GM19463 (cell line): ENCODE results near the gene OLIG1.

Experiments
- ATAC-seq: cut with Tn5 transposase; IDR thresholded peaks from one replicate; pipeline ENCODE4 v1.9.1; 2021; ENCODE audit warnings: mild to moderate bottlenecking, moderate library complexity; ENCODE audit not compliant: unreplicated experiment

OLIG1 gene

GRCh38 chr21:33069994-33070743 lies at the start of gene OLIG1:
OLIG1 (plus strand) TSS chr21:33070141; CDS start chr21:33070247, 106 bp downstream.
- ATAC-seq: no peak

- ATAC-seq: no peak
These were observed 49.3 kb upstream of the OLIG1 start for GRCh38 chr21:33020558-33021100.

GRCh38 chr21:33021150-33021549 lies 48.8 kb upstream of the OLIG1 start:
- ATAC-seq: no peak

- ATAC-seq: no peak
These were observed 48.3 kb upstream of the OLIG1 start for GRCh38 chr21:33021667-33022066.

GRCh38 chr21:33022489-33022827 lies 47.5 kb upstream of the OLIG1 start:
- ATAC-seq: no peak

- no peak for ATAC-seq
These were observed 46.9 kb upstream of the OLIG1 start for GRCh38 chr21:33022828-33023573.

- ATAC-seq: no peak
These were observed 46.3 kb upstream of the OLIG1 start for GRCh38 chr21:33023574-33024200.

GRCh38 chr21:33024201-33025103 lies 45.5 kb upstream of the OLIG1 start:
- no peak for ATAC-seq

- ATAC-seq: no peak
These were observed 44.8 kb upstream of the OLIG1 start for GRCh38 chr21:33025106-33025488.

GRCh38 chr21:33025489-33026442 lies 44.2 kb upstream of the OLIG1 start, which contains the start of gene OLIG2:
OLIG2 (plus strand) TSS chr21:33025935; CDS start chr21:33026863, 928 bp downstream.
- ATAC-seq: no peak

- ATAC-seq: no peak
These were observed 43.5 kb upstream of the OLIG1 start for GRCh38 chr21:33026443-33026858.

GRCh38 chr21:33026878-33027400 lies 43.0 kb upstream of the OLIG1 start:
- ATAC-seq: no peak

GRCh38 chr21:33027401-33028286 lies 42.3 kb upstream of the OLIG1 start:
- no peak for ATAC-seq

- ATAC-seq: no peak
These were observed 41.7 kb upstream of the OLIG1 start for GRCh38 chr21:33028287-33028670.

- no peak for ATAC-seq
These were observed 41.1 kb upstream of the OLIG1 start for GRCh38 chr21:33028773-33029384.

- no peak for ATAC-seq
These were observed 40.5 kb upstream of the OLIG1 start for GRCh38 chr21:33029385-33029921.

- no peak for ATAC-seq
These were observed 39.9 kb upstream of the OLIG1 start for GRCh38 chr21:33029975-33030461.
